GM12878 (cell line): ENCODE results near the gene CFAP58. TPM values are rescaled to one million over a fixed set of nuclear protein-coding genes. Genes with fewer than 3 reads are reported as not detected.

Experiments
- ATAC-seq: fragments of 200-7000 bp; cut with Tn5 transposase; 3 replicates; pipeline ENCODE4 v1.9.1; 2020; ENCODE audit warnings: mild to moderate bottlenecking, moderate library complexity
- BruUV-seq: library from RNA; stranded (reverse); fragments of 400-500 nt; replicated peaks from 2 replicates; lab custom pipeline; 2021; lab: Mats Ljungman, UMichigan
- CTCF ChIA-PET: fragments of 300-600 bp; sonication (Branson Sonifier 250); formaldehyde crosslinking; extraction: SDS; loops from one replicate; lab custom pipeline; 2021; ENCODE audit warnings: inconsistent platforms; lab: Yijun Ruan, JAX
- POLR2A ChIA-PET: fragments of 350-600 bp; formaldehyde crosslinking; extraction: SDS; loops from one replicate; lab custom pipeline; 2021; ENCODE audit warnings: inconsistent platforms; lab: Charles Lee
- RAD21 ChIA-PET: fragments of 300-600 bp; sonication (Branson Sonifier 250); formaldehyde crosslinking; loops from one replicate; lab custom pipeline; 2023; ENCODE audit warnings: antibody characterized with exemption; ENCODE audit not compliant: unreplicated experiment; lab: Charles Lee
- SMC1A ChIA-PET: fragments of 300-600 bp; sonication (Branson Sonifier 250); formaldehyde crosslinking; loops from one replicate; lab custom pipeline; 2023; ENCODE audit not compliant: unreplicated experiment, uncharacterized antibody; lab: Charles Lee
- DNase-seq: peaks from one replicate; pipeline ENCODE4 v3.0.0-alpha.2; 2011; ENCODE audit warnings: low read depth, low spot score
- FAIRE-seq: peaks from 3 replicates; lab custom pipeline; 2011; peaks lifted over from hg19 to GRCh38; lab: Jason Lieb, UNC
- H2AFZ ChIP-seq: 2 replicates; pipeline ENCODE4 v1.6.0; 2011; ENCODE audit warnings: low read depth, low read length, control low read depth; ENCODE audit not compliant: control insufficient read depth
- H3K27ac ChIP-seq: 2 replicates; pipeline ENCODE4 v1.5.1; 2011; ENCODE audit warnings: control low read depth; ENCODE audit not compliant: control insufficient read depth, insufficient read depth
- H3K27me3 ChIP-seq, 2 experiments: replicated peaks in 1 of 2; 2 replicates each; pipeline versions ENCODE4 v1.6.0 to v1.6.1; 2011; ENCODE audit warnings: low read length in 1 of 2; ENCODE audit not compliant: control insufficient read depth in 2 of 2, insufficient read depth in 2 of 2
- H3K36me3 ChIP-seq, 2 experiments: 2 replicates each; pipeline ENCODE4 v1.5.1; 2011; ENCODE audit warnings: low read length in 1 of 2; ENCODE audit not compliant: control insufficient read depth in 2 of 2, insufficient read depth in 2 of 2
- H3K4me1 ChIP-seq: 2 replicates; pipeline ENCODE4 v1.6.1; 2011; ENCODE audit warnings: mild to moderate bottlenecking, low read length, moderate library complexity, mixed read lengths; ENCODE audit not compliant: control insufficient read depth, insufficient read depth
- H3K4me2 ChIP-seq: 2 replicates; pipeline ENCODE4 v1.6.0; 2011; ENCODE audit warnings: control low read depth; ENCODE audit not compliant: control insufficient read depth, insufficient read depth
- H3K4me3 ChIP-seq: fragments of 200-600 bp; sonication (generic); 2 replicates; pipeline ENCODE4 v1.5.1; 2016
- H3K79me2 ChIP-seq: 2 replicates; pipeline ENCODE4 v1.6.0; 2011; ENCODE audit warnings: low read length; ENCODE audit not compliant: control insufficient read depth, insufficient read depth
- H3K9ac ChIP-seq: 2 replicates; pipeline ENCODE4 v1.8.0; 2011; ENCODE audit warnings: low read length, control low read depth, mixed read lengths; ENCODE audit not compliant: control insufficient read depth, insufficient read depth
- H3K9me3 ChIP-seq: replicated peaks from 3 replicates; pipeline ENCODE4 v1.5.1; 2011; ENCODE audit warnings: mild to moderate bottlenecking, low read length; ENCODE audit not compliant: control insufficient read depth, insufficient read depth
- H4K20me1 ChIP-seq: 2 replicates; pipeline ENCODE4 v1.6.0; 2011; ENCODE audit not compliant: control insufficient read depth, insufficient read depth
- BCL11A ChIP-seq: IDR thresholded peaks from 2 replicates; pipeline ENCODE4 v1.6.1; 2011; ENCODE audit warnings: low read depth, low read length
- BMI1 ChIP-seq: fragments of 450-650 bp; IDR thresholded peaks from 2 replicates; pipeline ENCODE4 v1.6.1; 2016; ENCODE audit warnings: mild to moderate bottlenecking, moderate library complexity, borderline replicate concordance
- CHD1 ChIP-seq: IDR thresholded peaks from 2 replicates; pipeline ENCODE4 v1.6.1; 2012; ENCODE audit warnings: low read depth, low read length, improper control_type of control experiment
- CREM ChIP-seq: IDR thresholded peaks from 2 replicates; pipeline ENCODE4 v1.6.1; 2014; ENCODE audit warnings: antibody characterized with exemption, low read depth
- EGR1 ChIP-seq, 2 experiments: IDR thresholded peaks; 1 replicate in 1 of 2; 2 replicates in 1 of 2; pipeline ENCODE4 v1.6.1; 2011 to 2012; ENCODE audit warnings: low read depth in 2 of 2, low read length in 2 of 2, borderline replicate concordance in 1 of 2, mild to moderate bottlenecking in 1 of 2, moderate library complexity in 1 of 2
- EZH2 ChIP-seq: IDR thresholded peaks from 2 replicates; pipeline ENCODE4 v1.6.1; 2012; ENCODE audit warnings: low read depth, mild to moderate bottlenecking, control low read depth, inconsistent platforms, low read length, borderline replicate concordance; ENCODE audit not compliant: control insufficient read depth
- IKZF1 ChIP-seq: fragments of 450-650 bp; conservative IDR thresholded peaks from 2 replicates; pipeline ENCODE4 v1.6.1; 2017; ENCODE audit warnings: antibody characterized with exemption, mild to moderate bottlenecking
- MTA3 ChIP-seq: IDR thresholded peaks from 2 replicates; pipeline ENCODE4 v1.6.1; 2012; ENCODE audit warnings: low read length, inconsistent platforms, borderline replicate concordance
- MXI1 ChIP-seq: fragments of 150-350 bp; IDR thresholded peaks from 2 replicates; pipeline ENCODE4 v1.6.1; 2011; ENCODE audit warnings: low read depth, mild to moderate bottlenecking, inconsistent platforms, low read length, improper control_type of control experiment
- NRF1 ChIP-seq: conservative IDR thresholded peaks from 2 replicates; pipeline ENCODE4 v1.6.1; 2011; ENCODE audit warnings: mild to moderate bottlenecking, low read depth, low read length, improper control_type of control experiment
- RB1 ChIP-seq: fragments of 450-650 bp; formaldehyde crosslinking; IDR thresholded peaks from 2 replicates; pipeline ENCODE4 v1.6.1; 2017; ENCODE audit warnings: mild to moderate bottlenecking, borderline replicate concordance
- SREBF2 ChIP-seq: IDR thresholded peaks from 2 replicates; pipeline ENCODE4 v1.6.1; 2012; ENCODE audit warnings: mild to moderate bottlenecking, low read length
- STAT3 ChIP-seq: IDR thresholded peaks from 2 replicates; pipeline ENCODE4 v1.6.1; 2011; ENCODE audit warnings: low read depth, low read length, improper control_type of control experiment
- SUZ12 ChIP-seq: fragments of 200-600 bp; sonication (generic); IDR thresholded peaks from one replicate; pipeline ENCODE4 v1.6.1; 2018; ENCODE audit warnings: antibody characterized with exemption, mild to moderate bottlenecking; ENCODE audit not compliant: unreplicated experiment
- WGBS: methylation state at CpG from one replicate; pipeline ENCODE4 v1.1.6; 2016; ENCODE audit warnings: low lambda C conversion rate; ENCODE audit not compliant: insufficient replicate concordance, insufficient coverage; ENCODE audit errors: missing lambda C conversion rate; 5-methylcytosine and 5-hydroxymethylcytosine counted together
- in situ Hi-C: fragments of 300-500 bp; cut with MboI; formaldehyde crosslinking; loops from 9 replicates; pipeline ENCODE4 v1.14.3; 2018; ENCODE audit warnings: mixed read lengths
- intact Hi-C: fragments of 100-400 bp; cut with micrococcal nuclease; formaldehyde crosslinking; loops from one replicate; pipeline ENCODE4 v1.14.2; 2022; ENCODE audit not compliant: unreplicated experiment
- polyA plus RNA-seq, 11 experiments: library from polyadenylated mRNA; depleted of rRNA in 4 of 11; unstranded in 6 of 11; stranded (reverse) in 5 of 11; fragments of >200 nt; fragmentation: Nextera tagmentation in 4 of 11; fragmentation: Illumina TruSeq in 1 of 11; extraction: Ambion mirVana in 4 of 11; extraction: Trizol in 1 of 11; gene quantifications; 1 replicate in 1 of 11; 2 replicates in 10 of 11; pipeline versions ENCODE4 v1.2.1 to v1.2.3, GENCODE V29; 2011 to 2016; ENCODE audit warnings: inconsistent platforms in 2 of 11, missing spikeins in 2 of 11, low read depth in 1 of 11
- total RNA-seq, 4 experiments: library from RNA; depleted of rRNA in 3 of 4; stranded (reverse); fragments of >200 nt in 3 of 4; fragmentation: Illumina TruSeq in 1 of 4; extraction: Trizol in 1 of 4; gene quantifications; 2 replicates each; pipeline versions ENCODE4 v1.2.1 to v1.2.3, GENCODE V29; 2013 to 2021
- TF ChIP-seq, protein P1 (sequence below): fragments of 450-650 bp; conservative IDR thresholded peaks from 2 replicates; pipeline ENCODE4 v1.6.1; 2017; ENCODE audit warnings: mild to moderate bottlenecking, moderate library complexity

CFAP58 gene
- total and polyA plus RNA-seq, 10 of the 15 experiments (the other 5 are each of a cell fraction or from before 2014, with no cell fraction given), result 0.03 to 0.35 (median 0.21) TPM

DNA sequence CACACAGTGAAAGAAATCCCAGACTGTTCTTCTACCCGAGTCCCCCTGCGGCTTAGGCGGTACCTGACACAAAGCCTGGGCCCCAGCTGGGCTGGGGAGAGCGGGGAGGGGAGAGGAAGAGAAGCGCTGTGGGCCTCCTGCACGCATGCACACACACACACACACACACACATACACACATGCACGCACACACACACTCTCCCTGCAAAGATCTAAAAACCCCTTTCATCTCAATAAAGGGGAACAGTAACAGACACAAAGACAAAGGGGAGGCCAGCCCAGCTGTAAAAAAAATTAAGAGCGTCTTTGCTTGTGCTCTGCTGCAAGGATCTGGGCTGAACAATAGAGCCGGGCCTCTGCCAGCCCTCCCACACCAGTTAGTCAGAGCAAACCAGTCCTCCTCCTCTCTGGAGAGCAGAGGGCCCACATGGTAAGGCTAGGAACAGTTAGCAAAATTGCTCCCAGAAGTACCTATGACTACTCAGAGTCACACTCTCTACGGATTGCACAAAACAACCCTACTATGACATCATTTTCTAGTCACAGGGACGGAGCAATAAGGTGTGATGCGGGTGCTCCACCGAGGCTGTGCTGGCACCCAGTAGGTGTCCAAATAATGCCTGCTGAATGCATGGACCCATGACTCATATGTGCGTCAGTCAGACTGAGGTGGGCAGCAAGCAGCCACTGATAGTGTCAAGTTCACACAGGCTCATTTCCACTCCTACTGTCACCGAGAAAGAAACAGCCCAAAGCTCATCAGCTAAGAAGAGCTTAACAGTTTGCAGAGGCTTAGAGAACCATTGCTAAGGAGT, 24.5 kb upstream of the CFAP58 start (continued):
- no peak for TF ChIP-seq EGR1 (IDR thresholded peaks at IDR 0.05; ENCODE audit: borderline replicate concordance in 1 of 2, low read depth in 2 of 2, low read length in 2 of 2)
- TF ChIP-seq STAT3, result no peak
- TF ChIP-seq NRF1, result no peak
- TF ChIP-seq CHD1, result no peak
- TF ChIP-seq BMI1, result no peak
- TF ChIP-seq EZH2, result no peak
- TF ChIP-seq RB1, result no peak

DNA sequence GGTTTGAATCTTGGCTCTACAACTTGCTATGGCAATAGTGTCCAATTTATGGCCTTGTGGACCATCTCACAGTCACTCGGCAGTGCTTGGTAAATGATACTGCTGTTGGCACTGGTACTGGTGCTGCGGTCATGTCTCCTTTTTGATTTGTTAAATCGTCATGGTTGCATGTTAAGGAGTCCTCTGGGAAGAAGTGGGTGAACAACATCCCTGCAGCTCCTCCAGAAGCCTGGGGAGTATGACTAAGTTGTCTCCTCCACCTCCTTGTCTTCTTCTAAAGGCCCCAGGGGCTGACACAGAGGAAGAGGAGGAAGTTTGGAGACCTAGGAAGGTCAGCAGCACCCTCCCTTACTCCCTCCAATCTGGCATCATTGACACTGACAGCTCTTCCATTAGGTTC, 23.9 kb upstream of the CFAP58 start:
- in situ Hi-C loops (no loop called here), intact Hi-C loops (loop anchor here (10.0 kb wide), 2 partner anchors 415 to 635 kb away; partner anchors contain the start of gene STN1)
- H3K27me3 ChIP-seq, result no peaks in the 10 kb centered on the region
- H3K4me2 ChIP-seq, result peak overlapping the region; percentile 88
- WGBS, result 83% methylated on average over 3 of the region's 3 CpGs
- H3K9me3 ChIP-seq, result no peaks in the 10 kb centered on the region
- peaks cover 23% of the 10 kb centered on the region for H3K4me1 ChIP-seq
- H4K20me1 ChIP-seq, result peaks cover 22% of the 10 kb centered on the region
- ChIA-PET POLR2A (interaction anchor here (1.1 to 2.3 kb wide), 2 partner anchors 17 to 21 kb away, joined by 3 to 9 read pairs; no protein-coding TSS in a partner anchor), RAD21 (interaction anchor here (0.6 to 2.0 kb wide), 7 partner anchors 9 to 75 kb away, joined by 3 to 12 read pairs (median 4); partner anchors contain the start of genes GSTO1 and ITPRIP), CTCF (interaction anchor here (0.7 to 4.2 kb wide), 7 partner anchors 8 to 55 kb away, joined by 3 to 30 read pairs (median 8); partner anchors contain the start of genes CFAP58 and ITPRIP), SMC1A (interaction anchor here (0.7 to 2.0 kb wide), 7 partner anchors 8 to 37 kb away, joined by 3 to 8 read pairs (median 5); partner anchors contain the start of gene ITPRIP)
- H3K9ac ChIP-seq, result no peak overlapping the region
- no peak for TF ChIP-seq SUZ12
- TF ChIP-seq CREM, result no peak
- TF ChIP-seq BCL11A, result no peak
- no peak for TF ChIP-seq MXI1
- no peak for TF ChIP-seq SREBF2
- TF ChIP-seq, protein P1, sequence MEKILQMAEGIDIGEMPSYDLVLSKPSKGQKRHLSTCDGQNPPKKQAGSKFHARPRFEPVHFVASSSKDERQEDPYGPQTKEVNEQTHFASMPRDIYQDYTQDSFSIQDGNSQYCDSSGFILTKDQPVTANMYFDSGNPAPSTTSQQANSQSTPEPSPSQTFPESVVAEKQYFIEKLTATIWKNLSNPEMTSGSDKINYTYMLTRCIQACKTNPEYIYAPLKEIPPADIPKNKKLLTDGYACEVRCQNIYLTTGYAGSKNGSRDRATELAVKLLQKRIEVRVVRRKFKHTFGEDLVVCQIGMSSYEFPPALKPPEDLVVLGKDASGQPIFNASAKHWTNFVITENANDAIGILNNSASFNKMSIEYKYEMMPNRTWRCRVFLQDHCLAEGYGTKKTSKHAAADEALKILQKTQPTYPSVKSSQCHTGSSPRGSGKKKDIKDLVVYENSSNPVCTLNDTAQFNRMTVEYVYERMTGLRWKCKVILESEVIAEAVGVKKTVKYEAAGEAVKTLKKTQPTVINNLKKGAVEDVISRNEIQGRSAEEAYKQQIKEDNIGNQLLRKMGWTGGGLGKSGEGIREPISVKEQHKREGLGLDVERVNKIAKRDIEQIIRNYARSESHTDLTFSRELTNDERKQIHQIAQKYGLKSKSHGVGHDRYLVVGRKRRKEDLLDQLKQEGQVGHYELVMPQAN, result no peak
- TF ChIP-seq IKZF1, result no peak
- TF ChIP-seq MTA3, result no peak
- no peak overlapping the region for H2AFZ ChIP-seq
- H3K36me3 ChIP-seq, result peaks cover 4 to 5% of the 10 kb centered on the region in 2 experiments; a peak in 3 of 4 replicates
- FAIRE-seq (no peak), ATAC-seq (peak; percentile 5), DNase-seq (no peak)
- BruUV-seq, result no TSS peak
- no peak overlapping the region for H3K27ac ChIP-seq
- peaks cover 58% of the 10 kb centered on the region for H3K79me2 ChIP-seq
- H3K4me3 ChIP-seq, result no peak overlapping the region
